PC-3 (cell line): Measurements from ENCODE around the gene CASP7. TPM values are rescaled to one million over a fixed set of nuclear protein-coding genes. Genes with fewer than 3 reads are reported as not detected.

Experiments
- ATAC-seq: fragments of 200-7000 bp; cut with Tn5 transposase; 2 replicates; pipeline ENCODE4 v1.9.1; 2020; ENCODE audit warnings: mild to moderate bottlenecking, moderate library complexity
- BruUV-seq: library from RNA; stranded (reverse); fragments of 400-500 nt; replicated peaks from 2 replicates; lab custom pipeline; 2021; lab: Mats Ljungman, UMichigan
- CTCF ChIA-PET: fragments of 300-600 bp; sonication (Branson Sonifier 250); formaldehyde crosslinking; loops from one replicate; lab custom pipeline; 2022; ENCODE audit warnings: antibody characterized with exemption; lab: Charles Lee
- POLR2A ChIA-PET: fragments of 300-600 bp; sonication (Branson Sonifier 250); formaldehyde crosslinking; loops from one replicate; lab custom pipeline; 2022; ENCODE audit warnings: antibody characterized with exemption; ENCODE audit not compliant: unreplicated experiment; lab: Charles Lee
- DNase-seq: peaks from one replicate; pipeline ENCODE4 v3.0.0-alpha.2; 2015
- H2AFZ ChIP-seq: fragments of 300-600 bp; sonication (generic); 2 replicates; pipeline ENCODE4 v1.6.0; 2016; ENCODE audit warnings: antibody characterized with exemption, low read length
- H3F3A ChIP-seq: fragments of 300-600 bp; sonication (generic); one replicate; pipeline ENCODE4 v1.6.0; 2017; ENCODE audit warnings: antibody characterized with exemption, low read length, control low read depth, mild to moderate bottlenecking; ENCODE audit not compliant: unreplicated experiment
- H3K27ac ChIP-seq: fragments of 300-600 bp; sonication (generic); 2 replicates; pipeline ENCODE4 v1.5.1; 2016; ENCODE audit warnings: mild to moderate bottlenecking, low read length
- H3K27me3 ChIP-seq: fragments of 300-600 bp; sonication (generic); 2 replicates; pipeline ENCODE4 v1.6.1; 2016; ENCODE audit warnings: low read length, mixed read lengths
- H3K36me3 ChIP-seq: fragments of 300-600 bp; sonication (generic); 2 replicates; pipeline ENCODE4 v1.6.1; 2016; ENCODE audit warnings: low read depth, mixed run types, low read length, mixed read lengths
- H3K4me1 ChIP-seq: fragments of 300-600 bp; sonication (generic); 2 replicates; pipeline ENCODE4 v1.5.1; 2016; ENCODE audit warnings: low read length; ENCODE audit not compliant: insufficient read depth
- H3K4me2 ChIP-seq: fragments of 300-600 bp; sonication (generic); 2 replicates; pipeline ENCODE4 v1.6.0; 2016; ENCODE audit warnings: low read length
- H3K4me3 ChIP-seq: fragments of 300-600 bp; sonication (generic); 2 replicates; pipeline ENCODE4 v1.5.1; 2016; ENCODE audit warnings: mild to moderate bottlenecking, low read length, mixed read lengths
- H3K79me2 ChIP-seq: fragments of 300-600 bp; sonication (generic); 2 replicates; pipeline ENCODE4 v1.6.1; 2017; ENCODE audit warnings: low read length, mixed read lengths
- H3K9ac ChIP-seq: fragments of 300-600 bp; sonication (generic); 2 replicates; pipeline ENCODE4 v1.6.0; 2016; ENCODE audit warnings: mild to moderate bottlenecking, low read length
- H3K9me2 ChIP-seq: fragments of 300-600 bp; sonication (generic); replicated peaks from 2 replicates; pipeline ENCODE4 v1.6.1; 2016; ENCODE audit warnings: mixed run types, low read length, mixed read lengths
- H3K9me3 ChIP-seq: fragments of 300-600 bp; sonication (generic); 2 replicates; pipeline ENCODE4 v1.6.1; 2016; ENCODE audit warnings: low read length, mixed read lengths
- H4K20me1 ChIP-seq: fragments of 300-600 bp; sonication (generic); 2 replicates; pipeline ENCODE4 v1.6.1; 2016; ENCODE audit warnings: low read length, mixed read lengths
- EZH2 ChIP-seq: fragments of 300-600 bp; sonication (generic); IDR thresholded peaks from one replicate; pipeline ENCODE4 v1.6.1; 2017; ENCODE audit warnings: antibody characterized with exemption, mild to moderate bottlenecking, low read length; ENCODE audit not compliant: unreplicated experiment
- EZH2phosphoT487 ChIP-seq: fragments of 300-600 bp; sonication (generic); IDR thresholded peaks from 2 replicates; pipeline ENCODE4 v1.6.1; 2018; ENCODE audit warnings: mild to moderate bottlenecking, antibody characterized with exemption, low read length, borderline replicate concordance
- intact Hi-C: fragments of 100-400 bp; cut with micrococcal nuclease; formaldehyde crosslinking; loops from 2 replicates; pipeline ENCODE4 v1.9.0; 2023
- total RNA-seq: library from RNA; depleted of rRNA; stranded (reverse); fragments of >200 nt; gene quantifications from 2 replicates; pipeline ENCODE4 v1.2.3, GENCODE V29; 2014
- TF ChIP-seq, protein P1 (sequence below): fragments of 300-600 bp; sonication (generic); conservative IDR thresholded peaks from 2 replicates; pipeline ENCODE4 v1.5.1; 2017; ENCODE audit warnings: antibody characterized with exemption, low read depth, mild to moderate bottlenecking, low read length

The CASP7 gene
- total RNA-seq, 1 experiment from 2014 or later = 13.7 TPM

- H4K20me1 ChIP-seq = no peaks in the 10 kb centered on the region
- intact Hi-C loops = no loop called here
- BruUV-seq = no TSS peak
- no peak overlapping the region for H3K27ac ChIP-seq
- H3F3A ChIP-seq = no peaks in the 10 kb centered on the region
- 0 out of 2 replicates have a peak overlapping the region, but pooled peaks have one; percentile 13 for H2AFZ ChIP-seq
- H3K36me3 ChIP-seq = no peaks in the 10 kb centered on the region
- no peaks in the 10 kb centered on the region for H3K9me2 ChIP-seq
- no peak for TF ChIP-seq EZH2phosphoT487
- TF ChIP-seq, protein P1, sequence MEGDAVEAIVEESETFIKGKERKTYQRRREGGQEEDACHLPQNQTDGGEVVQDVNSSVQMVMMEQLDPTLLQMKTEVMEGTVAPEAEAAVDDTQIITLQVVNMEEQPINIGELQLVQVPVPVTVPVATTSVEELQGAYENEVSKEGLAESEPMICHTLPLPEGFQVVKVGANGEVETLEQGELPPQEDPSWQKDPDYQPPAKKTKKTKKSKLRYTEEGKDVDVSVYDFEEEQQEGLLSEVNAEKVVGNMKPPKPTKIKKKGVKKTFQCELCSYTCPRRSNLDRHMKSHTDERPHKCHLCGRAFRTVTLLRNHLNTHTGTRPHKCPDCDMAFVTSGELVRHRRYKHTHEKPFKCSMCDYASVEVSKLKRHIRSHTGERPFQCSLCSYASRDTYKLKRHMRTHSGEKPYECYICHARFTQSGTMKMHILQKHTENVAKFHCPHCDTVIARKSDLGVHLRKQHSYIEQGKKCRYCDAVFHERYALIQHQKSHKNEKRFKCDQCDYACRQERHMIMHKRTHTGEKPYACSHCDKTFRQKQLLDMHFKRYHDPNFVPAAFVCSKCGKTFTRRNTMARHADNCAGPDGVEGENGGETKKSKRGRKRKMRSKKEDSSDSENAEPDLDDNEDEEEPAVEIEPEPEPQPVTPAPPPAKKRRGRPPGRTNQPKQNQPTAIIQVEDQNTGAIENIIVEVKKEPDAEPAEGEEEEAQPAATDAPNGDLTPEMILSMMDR = no peak
- TF ChIP-seq EZH2 = no peak
- H3K9me3 ChIP-seq = no peaks in the 10 kb centered on the region
- H3K4me2 ChIP-seq = 0 out of 2 replicates have a peak overlapping the region, but pooled peaks have one; percentile 22
- DNase-seq (peak; percentile 69), ATAC-seq (peak; percentile 54)
- H3K27me3 ChIP-seq = no peaks in the 10 kb centered on the region
- peaks cover 13% of the 10 kb centered on the region; the same call in 1 of the 2 replicates for H3K4me1 ChIP-seq
- no peak overlapping the region for H3K4me3 ChIP-seq
- ChIA-PET CTCF (no interaction called here), POLR2A (no interaction called here)
- H3K79me2 ChIP-seq = no peaks in the 10 kb centered on the region
- no peak overlapping the region for H3K9ac ChIP-seq
Observed at GRCh38 chr10:113665806-113666354, 13.8 kb upstream of the CASP7 start.

- BruUV-seq = no TSS peak
Observed at GRCh38 chr10:113666682-113667252, 12.9 kb upstream of the CASP7 start.

More at GRCh38 chr10:113666682-113667252, 12.9 kb upstream of the CASP7 start:
- Histone ChIP-seq H3K27me3 (no peaks in the 10 kb centered on the region), H4K20me1 (no peaks in the 10 kb centered on the region), H3K9ac (no peak overlapping the region), H3K4me1 (peaks cover 13% of the 10 kb centered on the region; the same call in 1 of the 2 replicates), H3K9me2 (no peaks in the 10 kb centered on the region), H3K36me3 (no peaks in the 10 kb centered on the region), H2AFZ (no peak overlapping the region), H3F3A (no peaks in the 10 kb centered on the region), H3K79me2 (no peaks in the 10 kb centered on the region), H3K4me2 (no peak overlapping the region), H3K9me3 (no peaks in the 10 kb centered on the region), H3K27ac (no peak overlapping the region), H3K4me3 (no peak overlapping the region)
- TF ChIP-seq, protein P1 = no peak
- TF ChIP-seq EZH2phosphoT487 (no peak), EZH2 (no peak)
- DNase-seq (no peak), ATAC-seq (no peak)
- intact Hi-C loops = no loop called here
- ChIA-PET CTCF (no interaction called here), POLR2A (no interaction called here)
